ENCODE data around the gene ASTE1. TPM values are rescaled to one million over a fixed set of nuclear protein-coding genes. Genes with fewer than 3 reads are reported as not detected.

Gene ASTE1
- total and polyA plus RNA-seq, 10 of the 15 experiments (the other 5 are each of a cell fraction or from before 2014, with no cell fraction given), result 5.1 to 12.0 (median 8.2) TPM

DNA sequence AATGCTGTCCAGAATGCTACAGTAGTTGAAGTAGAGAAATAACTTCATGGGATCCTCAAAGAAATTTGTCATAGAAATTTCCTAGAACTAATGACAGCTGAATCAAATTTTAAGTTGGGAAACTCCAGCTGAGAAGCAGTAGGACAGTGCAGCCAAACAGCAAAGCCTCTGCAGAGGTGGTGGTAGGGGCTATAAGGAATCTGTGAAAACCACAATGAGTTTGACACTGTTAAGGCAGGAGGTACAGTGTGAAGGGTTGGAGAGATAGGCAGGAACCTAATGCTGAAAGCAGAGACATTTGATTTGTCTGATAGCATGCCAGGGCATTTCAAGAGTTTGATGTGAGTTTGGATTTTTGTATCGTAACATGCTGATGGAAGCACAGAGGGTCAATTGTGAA lies 22.0 kb downstream of the ASTE1 start:
- FAIRE-seq, result no peak
- Histone ChIP-seq H3K4me3 (no peak overlapping the region), H3K27me3 (replicated peaks in 1 of 2; ENCODE audit: control insufficient read depth in 2 of 2, insufficient read depth in 2 of 2, low read length in 1 of 2) (no peaks in the 10 kb centered on the region), H3K27ac (ENCODE audit: control insufficient read depth, insufficient read depth) (no peak overlapping the region), H3K4me1 (ENCODE audit: control insufficient read depth, insufficient read depth, low read length) (no peaks in the 10 kb centered on the region), H3K4me2 (ENCODE audit: control insufficient read depth, insufficient read depth) (no peak overlapping the region), H4K20me1 (ENCODE audit: control insufficient read depth, insufficient read depth) (no peaks in the 10 kb centered on the region), H3K79me2 (ENCODE audit: control insufficient read depth, insufficient read depth, low read length) (no peaks in the 10 kb centered on the region), H3K9ac (ENCODE audit: control insufficient read depth, insufficient read depth, low read length) (no peak overlapping the region), H3K9me3 (replicated peaks; ENCODE audit: control insufficient read depth, insufficient read depth, low read length) (no peaks in the 10 kb centered on the region), H2AFZ (ENCODE audit: control insufficient read depth, low read depth, low read length) (no peak overlapping the region), H3K36me3 (ENCODE audit: control insufficient read depth in 2 of 2, insufficient read depth in 2 of 2, low read length in 1 of 2) (peaks cover 2 to 4% of the 10 kb centered on the region in 2 experiments)
- DNase-seq (ENCODE audit: low read depth, low spot score), result no peak
- ATAC-seq, result no peak; the same call in 2 of the 3 replicates
- CTCF ChIA-PET, result interaction anchor here (0.7 to 1.8 kb wide), 3 partner anchors 8 to 244 kb away, joined by 3 to 4 read pairs (median 3); no protein-coding TSS in a partner anchor
- POLR2A ChIA-PET, result interaction anchor here (0.6 kb wide), 1 partner anchor 21 kb away, joined by 3 read pairs; no protein-coding TSS in a partner anchor
- 100% methylated on average over 1 of the region's 1 CpG for WGBS (ENCODE audit: insufficient coverage, insufficient replicate concordance, low lambda C conversion rate, missing lambda C conversion rate)
- intact Hi-C loops (cut with micrococcal nuclease; ENCODE audit: unreplicated experiment) (no loop called here), in situ Hi-C loops (cut with MboI) (no loop called here)
- no peak for TF ChIP-seq SPI1 (IDR thresholded peaks at IDR 0.05; ENCODE audit: borderline replicate concordance, insufficient read depth, low read depth, low read length)
- SMC1A ChIA-PET (ENCODE audit: uncharacterized antibody, unreplicated experiment), result interaction anchor here (0.9 to 3.7 kb wide), 5 partner anchors 9 to 17 kb away, joined by 3 to 17 read pairs (median 4); no protein-coding TSS in a partner anchor
- no TSS peak for BruUV-seq (replicated peaks)
- RAD21 ChIA-PET (ENCODE audit: unreplicated experiment), result no interaction called here

GRCh38 chr3:131001071-131001470 lies 25.6 kb downstream of the ASTE1 start:
- no peaks in the 10 kb centered on the region for H3K79me2 ChIP-seq (ENCODE audit: control insufficient read depth, insufficient read depth, low read length)

More at GRCh38 chr3:131001071-131001470, 25.6 kb downstream of the ASTE1 start:
- H3K9ac ChIP-seq (ENCODE audit: control insufficient read depth, insufficient read depth, low read length), result no peak overlapping the region
- no peaks in the 10 kb centered on the region for H3K4me1 ChIP-seq (ENCODE audit: control insufficient read depth, insufficient read depth, low read length)
- no peak for ATAC-seq
- H3K27ac ChIP-seq (ENCODE audit: control insufficient read depth, insufficient read depth), result no peak overlapping the region
- no peaks in the 10 kb centered on the region; a peak in 2 of 4 replicates for H3K36me3 ChIP-seq (ENCODE audit: control insufficient read depth in 2 of 2, insufficient read depth in 2 of 2, low read length in 1 of 2)
- no peaks in the 10 kb centered on the region for H3K27me3 ChIP-seq (replicated peaks in 1 of 2; ENCODE audit: control insufficient read depth in 2 of 2, insufficient read depth in 2 of 2, low read length in 1 of 2)
- DNase-seq (ENCODE audit: low read depth, low spot score), result no peak
- TF ChIP-seq HDAC6 (IDR thresholded peaks at IDR 0.05; ENCODE audit: unreplicated experiment), result no peak
- H3K4me2 ChIP-seq (ENCODE audit: control insufficient read depth, insufficient read depth), result no peak overlapping the region
- no TSS peak for BruUV-seq (replicated peaks)
- POLR2A ChIA-PET, result interaction anchor here (0.6 kb wide), 1 partner anchor 311 kb away, joined by 4 read pairs; no protein-coding TSS in a partner anchor
- intact Hi-C loops (cut with micrococcal nuclease; ENCODE audit: unreplicated experiment), result no loop called here
- H3K9me3 ChIP-seq (replicated peaks; ENCODE audit: control insufficient read depth, insufficient read depth, low read length), result no peaks in the 10 kb centered on the region
- no peak for FAIRE-seq
- CTCF ChIA-PET, result no interaction called here
- WGBS (ENCODE audit: insufficient coverage, insufficient replicate concordance, low lambda C conversion rate, missing lambda C conversion rate), result 100% methylated on average over 1 of the region's 1 CpG
- H3K4me3 ChIP-seq, result no peak overlapping the region
- RAD21 ChIA-PET (ENCODE audit: unreplicated experiment), result interaction anchor here (0.7 kb wide), 1 partner anchor 181 kb away, joined by 3 read pairs; no protein-coding TSS in a partner anchor
- H4K20me1 ChIP-seq (ENCODE audit: control insufficient read depth, insufficient read depth), result no peaks in the 10 kb centered on the region
- no peak overlapping the region for H2AFZ ChIP-seq (ENCODE audit: control insufficient read depth, low read depth, low read length)
- in situ Hi-C loops (cut with MboI), result no loop called here
- SMC1A ChIA-PET (ENCODE audit: uncharacterized antibody, unreplicated experiment), result interaction anchor here (2.0 kb wide), 1 partner anchor 17 kb away, joined by 4 read pairs; no protein-coding TSS in a partner anchor

All from GM12878 (cell line).